H9 (cell line): ENCODE data around the gene NAA16. TPM values are rescaled to one million over a fixed set of nuclear protein-coding genes. Genes with fewer than 3 reads are reported as not detected.

Experiments
- DNase-seq: peaks from one replicate; pipeline ENCODE4 v3.0.0-alpha.2; 2017
- H2AFZ ChIP-seq: one replicate; pipeline ENCODE4 v1.6.1; 2013; ENCODE audit warnings: mild to moderate bottlenecking, low read length, control low read depth, moderate library complexity
- H2AK5ac ChIP-seq: 2 replicates; pipeline ENCODE4 v1.6.1; 2013; ENCODE audit warnings: low read length, control low read depth, mixed read lengths; ENCODE audit not compliant: insufficient read length
- H2BK120ac ChIP-seq: one replicate; pipeline ENCODE4 v1.6.1; 2013; ENCODE audit warnings: low read depth, mild to moderate bottlenecking, low read length, control low read depth, inconsistent platforms; ENCODE audit not compliant: poor library complexity, severe bottlenecking
- H2BK12ac ChIP-seq: 2 replicates; pipeline ENCODE4 v1.6.1; 2013; ENCODE audit warnings: low read length, control low read depth, mixed read lengths, low read depth; ENCODE audit not compliant: insufficient read length
- H2BK15ac ChIP-seq: 2 replicates; pipeline ENCODE4 v1.6.1; 2013; ENCODE audit warnings: low read depth, low read length, control low read depth
- H2BK20ac ChIP-seq: one replicate; pipeline ENCODE4 v1.6.1; 2013; ENCODE audit warnings: low read depth, mild to moderate bottlenecking, low read length, control low read depth, inconsistent platforms; ENCODE audit not compliant: poor library complexity, severe bottlenecking
- H2BK5ac ChIP-seq: 2 replicates; pipeline ENCODE4 v1.6.1; 2013; ENCODE audit warnings: low read length, control low read depth, mixed read lengths; ENCODE audit not compliant: insufficient read length
- H3K14ac ChIP-seq: 2 replicates; pipeline ENCODE4 v1.6.1; 2013; ENCODE audit warnings: low read length, control low read depth; ENCODE audit not compliant: insufficient read depth
- H3K18ac ChIP-seq: 2 replicates; pipeline ENCODE4 v1.6.1; 2013; ENCODE audit warnings: low read depth, mild to moderate bottlenecking, mixed read lengths, low read length, control low read depth; ENCODE audit not compliant: insufficient read length
- H3K23ac ChIP-seq: 2 replicates; pipeline ENCODE4 v1.6.1; 2013; ENCODE audit warnings: low read length, control low read depth, mixed read lengths, low read depth; ENCODE audit not compliant: insufficient read length
- H3K23me2 ChIP-seq: 2 replicates; pipeline ENCODE4 v1.6.1; 2013; ENCODE audit warnings: low read depth, mild to moderate bottlenecking, mixed read lengths, low read length, control low read depth; ENCODE audit not compliant: insufficient read length, poor library complexity, severe bottlenecking
- H3K27ac ChIP-seq: 2 replicates; pipeline ENCODE4 v1.5.1; 2013; ENCODE audit warnings: low read length, control low read depth, mixed read lengths, low read depth; ENCODE audit not compliant: insufficient read length
- H3K27me3 ChIP-seq: 2 replicates; pipeline ENCODE4 v1.6.1; 2013; ENCODE audit warnings: low read length, control low read depth, inconsistent platforms; ENCODE audit not compliant: insufficient read depth
- H3K4ac ChIP-seq: 2 replicates; pipeline ENCODE4 v1.6.1; 2013; ENCODE audit warnings: low read depth, mild to moderate bottlenecking, control low read depth, inconsistent platforms, low read length, moderate library complexity
- H3K4me1 ChIP-seq: 2 replicates; pipeline ENCODE4 v1.6.1; 2013; ENCODE audit warnings: low read length, control low read depth, inconsistent platforms; ENCODE audit not compliant: insufficient read depth
- H3K4me2 ChIP-seq: 2 replicates; pipeline ENCODE4 v1.6.1; 2013; ENCODE audit warnings: low read length, control low read depth, mixed read lengths; ENCODE audit not compliant: insufficient read length, insufficient read depth
- H3K56ac ChIP-seq: 2 replicates; pipeline ENCODE4 v1.6.1; 2013; ENCODE audit warnings: low read depth, mild to moderate bottlenecking, mixed read lengths, low read length, control low read depth; ENCODE audit not compliant: insufficient read length
- H3K79me1 ChIP-seq: 2 replicates; pipeline ENCODE4 v1.6.1; 2013; ENCODE audit warnings: low read depth, mild to moderate bottlenecking, moderate library complexity, low read length, control low read depth, inconsistent platforms; ENCODE audit not compliant: insufficient read depth, poor library complexity, severe bottlenecking
- H3K79me2 ChIP-seq: 2 replicates; pipeline ENCODE4 v1.6.1; 2013; ENCODE audit warnings: low read length, control low read depth, inconsistent platforms; ENCODE audit not compliant: insufficient read depth
- H3K9ac ChIP-seq: 2 replicates; pipeline ENCODE4 v1.6.1; 2013; ENCODE audit warnings: low read length, control low read depth, mixed read lengths; ENCODE audit not compliant: insufficient read length; ENCODE audit errors: extremely low read depth
- H3K9me3 ChIP-seq: one replicate; pipeline ENCODE4 v1.6.1; 2013; ENCODE audit warnings: low read depth, low read length, inconsistent platforms; ENCODE audit not compliant: control insufficient read depth
- H3T11ph ChIP-seq: one replicate; pipeline ENCODE4 v1.6.1; 2013; ENCODE audit warnings: mild to moderate bottlenecking, low read length, control low read depth, inconsistent platforms
- H4K20me1 ChIP-seq: one replicate; pipeline ENCODE4 v1.6.1; 2013; ENCODE audit not compliant: control insufficient read depth, insufficient read length, insufficient read depth
- H4K5ac ChIP-seq: 2 replicates; pipeline ENCODE4 v1.6.1; 2013; ENCODE audit warnings: low read depth, mild to moderate bottlenecking, mixed read lengths, low read length, control low read depth; ENCODE audit not compliant: insufficient read length
- H4K8ac ChIP-seq: replicated peaks from 2 replicates; pipeline ENCODE4 v1.6.1; 2013; ENCODE audit warnings: low read length, control low read depth, mixed read lengths, low read depth; ENCODE audit not compliant: insufficient read length
- H4K91ac ChIP-seq: 2 replicates; pipeline ENCODE4 v1.6.1; 2013; ENCODE audit warnings: low read depth, mild to moderate bottlenecking, moderate library complexity, mixed read lengths, low read length, control low read depth; ENCODE audit not compliant: insufficient read length
- H3K27ac Mint-ChIP-seq, 3 experiments: 2 replicates in 2 of 3; 3 replicates in 1 of 3; pipeline ENCODE4 v1.8.0; 2020 to 2021; ENCODE audit warnings: mixed read lengths in 3 of 3, mild to moderate bottlenecking in 1 of 3, moderate library complexity in 1 of 3
- H3K27me3 Mint-ChIP-seq: 2 replicates; pipeline ENCODE4 v1.8.0; 2021; ENCODE audit warnings: low read depth, mild to moderate bottlenecking, moderate library complexity, mixed read lengths
- H3K36me3 Mint-ChIP-seq, 3 experiments: 2 replicates in 2 of 3; 3 replicates in 1 of 3; pipeline ENCODE4 v1.8.0; 2020 to 2021; ENCODE audit warnings: low read depth in 3 of 3, mixed read lengths in 3 of 3; ENCODE audit not compliant: insufficient read depth in 1 of 3
- H3K4me1 Mint-ChIP-seq, 2 experiments: 2 replicates each; pipeline ENCODE4 v1.8.0; 2020; ENCODE audit warnings: mixed read lengths in 2 of 2
- H3K4me3 Mint-ChIP-seq, 2 experiments: 2 replicates in 1 of 2; 3 replicates in 1 of 2; pipeline ENCODE4 v1.8.0; 2020 to 2021; ENCODE audit warnings: mild to moderate bottlenecking in 2 of 2, mixed read lengths in 2 of 2, moderate library complexity in 1 of 2
- H3K9me3 Mint-ChIP-seq, 2 experiments: 2 replicates in 1 of 2; 3 replicates in 1 of 2; pipeline ENCODE4 v1.8.0; 2020; ENCODE audit warnings: mild to moderate bottlenecking in 2 of 2, mixed read lengths in 2 of 2, moderate library complexity in 1 of 2
- WGBS: extraction: QIAGEN DNeasy Blood & Tissue Kit; methylation state at CpG from one replicate; pipeline ENCODE4 v1.1.7; 2013; ENCODE audit warnings: missing lambda C conversion rate, low lambda C conversion rate, mixed read lengths; ENCODE audit not compliant: insufficient read length; ENCODE audit errors: extremely low coverage; 5-methylcytosine and 5-hydroxymethylcytosine counted together
- total RNA-seq: library from RNA; stranded (reverse); gene quantifications from 2 replicates; pipeline ENCODE4 v1.2.1, GENCODE V29; 2021
- TF ChIP-seq, protein P1 (sequence below): fragments of 200-600 bp; sonication (generic); conservative IDR thresholded peaks from 3 replicates; pipeline ENCODE4 v1.8.0; 2021; ENCODE audit warnings: antibody characterized with exemption, mild to moderate bottlenecking

NAA16 gene
- total RNA-seq, 1 experiment from 2014 or later = 37.7 TPM

DNA sequence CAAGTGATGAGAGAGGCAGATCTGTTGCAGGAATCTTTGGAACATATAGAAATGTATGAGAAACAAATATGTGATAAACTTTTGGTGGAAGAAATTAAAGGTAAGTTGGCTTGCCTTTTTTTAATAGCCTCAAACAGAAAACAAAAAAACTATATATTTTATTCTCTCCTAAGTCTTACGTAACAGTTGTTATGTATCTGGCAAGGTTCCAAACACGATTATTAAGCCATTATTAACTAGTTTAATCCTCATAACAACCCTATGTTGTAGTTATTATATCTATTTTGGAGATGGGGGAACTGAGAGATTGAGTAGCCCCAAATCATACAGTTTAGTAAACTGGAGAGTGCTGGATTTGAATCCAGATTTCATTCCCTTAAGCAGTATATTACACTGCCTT lies 14.7 kb downstream of the NAA16 start:
- Mint-ChIP-seq H3K36me3 (peaks cover 24 to 61% (median 61%) of the 10 kb centered on the region in 3 experiments; a peak in 6 of 7 replicates), H3K4me1 (no peaks in the 10 kb centered on the region), H3K27me3 (no peaks in the 10 kb centered on the region), H3K4me3 (no peak overlapping the region), H3K27ac (no peak overlapping the region), H3K9me3 (no peaks in the 10 kb centered on the region)
- H4K5ac ChIP-seq = no peak overlapping the region
- H4K20me1 ChIP-seq = no peaks in the 10 kb centered on the region
- no peaks in the 10 kb centered on the region for H3K79me1 ChIP-seq
- no peak overlapping the region for H4K91ac ChIP-seq
- 0 out of 2 replicates have a peak, but pooled peaks cover 2% of the 10 kb centered on the region for H3K79me2 ChIP-seq
- no peak overlapping the region for H3T11ph ChIP-seq
- no peak overlapping the region for H3K4me2 ChIP-seq
- H2BK5ac ChIP-seq = no peak overlapping the region
- H3K14ac ChIP-seq = no peak overlapping the region
- H2BK120ac ChIP-seq = no peak overlapping the region
- WGBS = no CpG with 5 or more reads among the region's 2 CpGs
- H3K23ac ChIP-seq = no peak overlapping the region
- H3K9me3 ChIP-seq = no peaks in the 10 kb centered on the region
- no peak overlapping the region for H2AK5ac ChIP-seq
- no peak overlapping the region for H2BK12ac ChIP-seq
- no peak overlapping the region for H3K27ac ChIP-seq
- no peak overlapping the region for H2AFZ ChIP-seq
- H3K56ac ChIP-seq = no peak overlapping the region
- H3K4ac ChIP-seq = no peak overlapping the region
- no peak overlapping the region for H2BK15ac ChIP-seq
- no peak overlapping the region for H3K18ac ChIP-seq
- H3K27me3 ChIP-seq = no peaks in the 10 kb centered on the region
- no peaks in the 10 kb centered on the region for H3K23me2 ChIP-seq
- H4K8ac ChIP-seq = no peak overlapping the region
- no peak overlapping the region for H3K9ac ChIP-seq
- TF ChIP-seq, protein P1, sequence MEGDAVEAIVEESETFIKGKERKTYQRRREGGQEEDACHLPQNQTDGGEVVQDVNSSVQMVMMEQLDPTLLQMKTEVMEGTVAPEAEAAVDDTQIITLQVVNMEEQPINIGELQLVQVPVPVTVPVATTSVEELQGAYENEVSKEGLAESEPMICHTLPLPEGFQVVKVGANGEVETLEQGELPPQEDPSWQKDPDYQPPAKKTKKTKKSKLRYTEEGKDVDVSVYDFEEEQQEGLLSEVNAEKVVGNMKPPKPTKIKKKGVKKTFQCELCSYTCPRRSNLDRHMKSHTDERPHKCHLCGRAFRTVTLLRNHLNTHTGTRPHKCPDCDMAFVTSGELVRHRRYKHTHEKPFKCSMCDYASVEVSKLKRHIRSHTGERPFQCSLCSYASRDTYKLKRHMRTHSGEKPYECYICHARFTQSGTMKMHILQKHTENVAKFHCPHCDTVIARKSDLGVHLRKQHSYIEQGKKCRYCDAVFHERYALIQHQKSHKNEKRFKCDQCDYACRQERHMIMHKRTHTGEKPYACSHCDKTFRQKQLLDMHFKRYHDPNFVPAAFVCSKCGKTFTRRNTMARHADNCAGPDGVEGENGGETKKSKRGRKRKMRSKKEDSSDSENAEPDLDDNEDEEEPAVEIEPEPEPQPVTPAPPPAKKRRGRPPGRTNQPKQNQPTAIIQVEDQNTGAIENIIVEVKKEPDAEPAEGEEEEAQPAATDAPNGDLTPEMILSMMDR = no peak
- H3K4me1 ChIP-seq = no peaks in the 10 kb centered on the region
- H2BK20ac ChIP-seq = no peak overlapping the region
- no peak for DNase-seq
